Left ventricle myocardium inferior (tissue), 1 donor: ENCODE measurements around the gene UNC13B. TPM values are rescaled to one million over a fixed set of nuclear protein-coding genes. Genes with fewer than 3 reads are reported as not detected.

Experiments
- DNase-seq: peaks from one replicate; pipeline ENCODE4 v3.0.0-alpha.2; 2020
- H3K27ac ChIP-seq: fragments of 200-600 bp; replicated peaks from 2 replicates; pipeline ENCODE4 v1.8.0; 2021
- H3K27me3 ChIP-seq: fragments of 200-600 bp; 2 replicates; pipeline ENCODE4 v1.8.0; 2021; ENCODE audit warnings: low read depth
- H3K36me3 ChIP-seq: fragments of 200-600 bp; 2 replicates; pipeline ENCODE4 v1.8.0; 2021
- H3K4me1 ChIP-seq: fragments of 200-600 bp; 2 replicates; pipeline ENCODE4 v1.8.0; 2021
- H3K4me3 ChIP-seq: fragments of 200-600 bp; 2 replicates; pipeline ENCODE4 v1.8.0; 2021; ENCODE audit warnings: mild to moderate bottlenecking, moderate library complexity
- H3K9me3 ChIP-seq: fragments of 200-600 bp; replicated peaks from 2 replicates; pipeline ENCODE4 v1.8.0; 2021
- CTCF ChIP-seq: fragments of 200-600 bp; IDR thresholded peaks from 2 replicates; pipeline ENCODE4 v1.8.0; 2021; ENCODE audit warnings: antibody characterized with exemption, mild to moderate bottlenecking, borderline replicate concordance
- intact Hi-C: fragments of 100-400 bp; cut with micrococcal nuclease; formaldehyde crosslinking; loops from one replicate; pipeline ENCODE4 v1.11.0; 2022
- total RNA-seq: library from RNA; stranded (reverse); fragmentation: NEBNext Ultra II Directional; extraction: Animal tissue kit (Norgen Biotek cat#: 25700); gene quantifications from one replicate; pipeline ENCODE4 v1.2.1, GENCODE V29; 2021
- donor health status: DM: no; HTN: yes; CAD: no; lungs with severe emphysema.

UNC13B gene
- total RNA-seq, 1 donor from 2014 or later: 21.6 TPM

GRCh38 chr9:35115680-35116538 lies 45.9 kb upstream of the UNC13B start, which contains the start of gene ATOSB:
ATOSB (minus strand) TSS chr9:35115862; CDS start chr9:35108274, 7,588 bp downstream.
- TF ChIP-seq CTCF: no peak
- Histone ChIP-seq H3K4me3 (peak within 1 kb of the TSS; percentile 74), H3K27me3 (no peaks in the 10 kb centered on the region), H3K27ac (peak within 1 kb of the TSS; percentile 95), H3K4me1 (peaks cover 58% of the 10 kb centered on the region), H3K36me3 (no peaks in the 10 kb centered on the region), H3K9me3 (no peaks in the 10 kb centered on the region)
- intact Hi-C loops: loop anchor here (5.0 to 10.0 kb wide), 3 partner anchors 46 to 361 kb away; partner anchors contain the start of gene UNC13B
- peak; percentile 97 for DNase-seq

- H3K4me3 ChIP-seq: peak overlapping the region; percentile 74
- intact Hi-C loops: loop anchor here (5.0 to 10.0 kb wide), 3 partner anchors 46 to 361 kb away; partner anchors contain the start of gene UNC13B
- no peaks in the 10 kb centered on the region for H3K27me3 ChIP-seq
- peaks cover 53% of the 10 kb centered on the region for H3K4me1 ChIP-seq
- no peaks in the 10 kb centered on the region for H3K36me3 ChIP-seq
- H3K9me3 ChIP-seq: no peaks in the 10 kb centered on the region
- no peak for TF ChIP-seq CTCF
- DNase-seq: no peak
- peak overlapping the region; percentile 95 for H3K27ac ChIP-seq
These were observed 45.3 kb upstream of the UNC13B start for GRCh38 chr9:35116539-35116897.

GRCh38 chr9:35116898-35117551 lies 44.8 kb upstream of the UNC13B start:
- intact Hi-C loops: loop anchor here (5.0 to 10.0 kb wide), 3 partner anchors 45 to 360 kb away; partner anchors contain the start of gene UNC13B
- TF ChIP-seq CTCF: peak; percentile 97
- no peaks in the 10 kb centered on the region for H3K36me3 ChIP-seq
- H3K4me3 ChIP-seq: peak overlapping the region; percentile 74
- H3K27ac ChIP-seq: peak overlapping the region; percentile 95
- H3K4me1 ChIP-seq: peaks cover 49% of the 10 kb centered on the region
- H3K9me3 ChIP-seq: no peaks in the 10 kb centered on the region
- H3K27me3 ChIP-seq: no peaks in the 10 kb centered on the region
- DNase-seq: peak; percentile 88

GRCh38 chr9:35134920-35135319 lies 26.9 kb upstream of the UNC13B start:
- no peak overlapping the region for H3K27ac ChIP-seq
- DNase-seq: no peak
- TF ChIP-seq CTCF: no peak
- no peaks in the 10 kb centered on the region for H3K27me3 ChIP-seq
- H3K9me3 ChIP-seq: peaks cover 6% of the 10 kb centered on the region
- no peaks in the 10 kb centered on the region for H3K36me3 ChIP-seq
- intact Hi-C loops: no loop called here
- no peak overlapping the region for H3K4me3 ChIP-seq
- H3K4me1 ChIP-seq: peaks cover 20% of the 10 kb centered on the region

GRCh38 chr9:35135988-35136387 lies 25.8 kb upstream of the UNC13B start:
- TF ChIP-seq CTCF: no peak
- peaks cover 6% of the 10 kb centered on the region for H3K9me3 ChIP-seq
- intact Hi-C loops: no loop called here
- no peak for DNase-seq
- no peak overlapping the region for H3K27ac ChIP-seq
- H3K27me3 ChIP-seq: no peaks in the 10 kb centered on the region
- no peak overlapping the region for H3K4me3 ChIP-seq
- peaks cover 20% of the 10 kb centered on the region for H3K4me1 ChIP-seq
- H3K36me3 ChIP-seq: no peaks in the 10 kb centered on the region
